CD14-positive monocyte (primary cell): Measurements from ENCODE around the gene MMP24. TPM values are rescaled to one million over a fixed set of nuclear protein-coding genes. Genes with fewer than 3 reads are reported as not detected.

ENCODE experiments used
- DNase-seq, 3 donors: peaks; one replicate each; pipeline ENCODE4 v3.0.0-alpha.2; 2011 to 2022
- H2AFZ ChIP-seq: 2 replicates; pipeline ENCODE4 v1.6.0; 2012; ENCODE audit warnings: mild to moderate bottlenecking, low read depth, low read length, inconsistent platforms; ENCODE audit not compliant: insufficient read depth, poor library complexity, severe bottlenecking
- H3K27ac ChIP-seq, 2 donors: 1 replicate in 1 of 2; 2 replicates in 1 of 2; pipeline ENCODE4 v1.5.1; 2012 to 2013; ENCODE audit warnings: low read length in 2 of 2, control low read depth in 1 of 2, inconsistent platforms in 1 of 2, low read depth in 1 of 2, mild to moderate bottlenecking in 1 of 2
- H3K27me3 ChIP-seq, 2 donors: one replicate each; pipeline versions ENCODE4 v1.6.0 to v1.6.1; 2011 to 2013; ENCODE audit warnings: low read length in 2 of 2; ENCODE audit not compliant: control insufficient read depth in 2 of 2, insufficient read depth in 2 of 2
- H3K36me3 ChIP-seq, 2 donors: replicated peaks in 1 of 2; 1 replicate in 1 of 2; 2 replicates in 1 of 2; pipeline versions ENCODE4 v1.5.1 to v1.6.1; 2012 to 2013; ENCODE audit warnings: low read length in 2 of 2, control low read depth in 1 of 2, inconsistent platforms in 1 of 2, mild to moderate bottlenecking in 1 of 2; ENCODE audit not compliant: insufficient read depth in 2 of 2, control insufficient read depth in 1 of 2
- H3K4me1 ChIP-seq, 2 donors: 1 replicate in 1 of 2; 2 replicates in 1 of 2; pipeline versions ENCODE4 v1.5.1 to v1.6.1; 2012 to 2013; ENCODE audit warnings: low read length in 2 of 2, control low read depth in 1 of 2, inconsistent platforms in 1 of 2, mild to moderate bottlenecking in 1 of 2, moderate library complexity in 1 of 2; ENCODE audit not compliant: insufficient read depth in 2 of 2, control insufficient read depth in 1 of 2
- H3K4me2 ChIP-seq: replicated peaks from 2 replicates; pipeline ENCODE3; 2012; ENCODE audit warnings: low read length, moderate library complexity, mild to moderate bottlenecking; ENCODE audit not compliant: poor library complexity, severe bottlenecking; ENCODE audit errors: extremely low read depth
- H3K4me3 ChIP-seq, 3 experiments: fragments of 200-600 bp in 1 of 3; sonication (generic) in 1 of 3; replicated peaks in 1 of 3; 1 replicate in 2 of 3; 2 replicates in 1 of 3; pipeline ENCODE4 v1.5.1; 2011 to 2013; ENCODE audit warnings: low read length in 3 of 3, mild to moderate bottlenecking in 3 of 3, control low read depth in 2 of 3, low read depth in 2 of 3, inconsistent platforms in 1 of 3, moderate library complexity in 1 of 3
- H3K79me2 ChIP-seq: 2 replicates; pipeline ENCODE4 v1.6.0; 2012; ENCODE audit warnings: mild to moderate bottlenecking, control low read depth, inconsistent platforms, low read length, moderate library complexity; ENCODE audit not compliant: insufficient read depth
- H3K9ac ChIP-seq: 2 replicates; pipeline ENCODE4 v1.6.0; 2017; ENCODE audit warnings: low read length, mild to moderate bottlenecking; ENCODE audit not compliant: insufficient read depth, poor library complexity, severe bottlenecking
- H3K9me3 ChIP-seq, 2 donors: replicated peaks in 1 of 2; 1 replicate in 1 of 2; 2 replicates in 1 of 2; pipeline versions ENCODE4 v1.5.1 to v1.6.1; 2012 to 2013; ENCODE audit warnings: low read length in 2 of 2, control low read depth in 1 of 2; ENCODE audit not compliant: control insufficient read depth in 1 of 2, insufficient read depth in 1 of 2
- H4K20me1 ChIP-seq: 2 replicates; pipeline ENCODE4 v1.6.0; 2012; ENCODE audit warnings: mild to moderate bottlenecking, low read length, control low read depth, moderate library complexity; ENCODE audit not compliant: insufficient read depth
- H3K27ac Mint-ChIP-seq, 7 donors: one replicate each; pipeline ENCODE4 v1.8.0; 2020; ENCODE audit warnings: mild to moderate bottlenecking in 7 of 7, mixed read lengths in 7 of 7, moderate library complexity in 6 of 7, inconsistent platforms in 2 of 7
- H3K27me3 Mint-ChIP-seq, 3 donors: one replicate each; pipeline ENCODE4 v1.8.0; 2021 to 2022; ENCODE audit warnings: low read depth in 3 of 3, mild to moderate bottlenecking in 3 of 3, mixed read lengths in 3 of 3, moderate library complexity in 3 of 3, inconsistent platforms in 1 of 3
- H3K36me3 Mint-ChIP-seq, 2 donors: one replicate each; pipeline ENCODE4 v1.8.0; 2020; ENCODE audit warnings: mixed read lengths in 2 of 2, inconsistent platforms in 1 of 2, mild to moderate bottlenecking in 1 of 2
- H3K4me1 Mint-ChIP-seq: one replicate; pipeline ENCODE4 v1.8.0; 2020; ENCODE audit warnings: mild to moderate bottlenecking, mixed read lengths
- H3K4me3 Mint-ChIP-seq, 2 donors: one replicate each; pipeline ENCODE4 v1.8.0; 2020; ENCODE audit warnings: mild to moderate bottlenecking in 2 of 2, mixed read lengths in 2 of 2, moderate library complexity in 1 of 2
- H3K9me3 Mint-ChIP-seq, 7 donors: one replicate each; pipeline ENCODE4 v1.8.0; 2020 to 2022; ENCODE audit warnings: mixed read lengths in 7 of 7, mild to moderate bottlenecking in 6 of 7, moderate library complexity in 6 of 7, inconsistent platforms in 2 of 7
- WGBS: methylation state at CpG from one replicate; pipeline ENCODE4 v1.1.5; 2013; ENCODE audit warnings: missing lambda C conversion rate; ENCODE audit not compliant: insufficient coverage; 5-methylcytosine and 5-hydroxymethylcytosine counted together
- intact Hi-C, 2 donors: fragments of 100-400 bp; cut with micrococcal nuclease; formaldehyde crosslinking; loops; one replicate each; pipeline versions ENCODE4 v1.15.0 to v1.15.1; 2023
- polyA plus RNA-seq, 3 donors: library from polyadenylated mRNA; depleted of rRNA in 1 of 3; unstranded in 2 of 3; stranded (reverse) in 1 of 3; fragments of 300-500 nt in 2 of 3; fragments of >200 nt in 1 of 3; fragmentation: Illumina TruSeq in 2 of 3; gene quantifications; 1 replicate in 2 of 3; 2 replicates in 1 of 3; pipeline ENCODE4 v1.2.3, GENCODE V29; 2012 to 2021
- TF ChIP-seq, protein P1 (sequence below): fragments of 200-600 bp; IDR thresholded peaks from one replicate; pipeline ENCODE4 v1.8.0; 2022; ENCODE audit warnings: antibody characterized with exemption, mild to moderate bottlenecking

Gene MMP24
- polyA plus RNA-seq, 3 donors, result 0.14 TPM; not detected in 2

- DNase-seq, result no peak
- intact Hi-C loops, result loop anchor here in 1 of 2 donors (10.0 kb wide), 1 partner anchor 131 kb away; the partner anchor contains the start of gene EDEM2
- Histone ChIP-seq H3K27ac (peak overlapping the region in 1 of 2 donors; percentile 97), H3K4me3 (no peak overlapping the region), H3K9ac (no peak overlapping the region), H3K4me2 (no peak overlapping the region), H3K36me3 (peaks cover 43 to 62% of the 10 kb centered on the region in 2 donors), H3K9me3 (no peaks in the 10 kb centered on the region), H4K20me1 (peaks cover 41% of the 10 kb centered on the region), H3K27me3 (no peaks in the 10 kb centered on the region), H3K79me2 (peaks cover 26% of the 10 kb centered on the region), H3K4me1 (peaks cover 14 to 22% of the 10 kb centered on the region in 2 donors), H2AFZ (no peak overlapping the region)
- TF ChIP-seq, protein P1, sequence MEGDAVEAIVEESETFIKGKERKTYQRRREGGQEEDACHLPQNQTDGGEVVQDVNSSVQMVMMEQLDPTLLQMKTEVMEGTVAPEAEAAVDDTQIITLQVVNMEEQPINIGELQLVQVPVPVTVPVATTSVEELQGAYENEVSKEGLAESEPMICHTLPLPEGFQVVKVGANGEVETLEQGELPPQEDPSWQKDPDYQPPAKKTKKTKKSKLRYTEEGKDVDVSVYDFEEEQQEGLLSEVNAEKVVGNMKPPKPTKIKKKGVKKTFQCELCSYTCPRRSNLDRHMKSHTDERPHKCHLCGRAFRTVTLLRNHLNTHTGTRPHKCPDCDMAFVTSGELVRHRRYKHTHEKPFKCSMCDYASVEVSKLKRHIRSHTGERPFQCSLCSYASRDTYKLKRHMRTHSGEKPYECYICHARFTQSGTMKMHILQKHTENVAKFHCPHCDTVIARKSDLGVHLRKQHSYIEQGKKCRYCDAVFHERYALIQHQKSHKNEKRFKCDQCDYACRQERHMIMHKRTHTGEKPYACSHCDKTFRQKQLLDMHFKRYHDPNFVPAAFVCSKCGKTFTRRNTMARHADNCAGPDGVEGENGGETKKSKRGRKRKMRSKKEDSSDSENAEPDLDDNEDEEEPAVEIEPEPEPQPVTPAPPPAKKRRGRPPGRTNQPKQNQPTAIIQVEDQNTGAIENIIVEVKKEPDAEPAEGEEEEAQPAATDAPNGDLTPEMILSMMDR, result no peak
- Mint-ChIP-seq H3K9me3 (peaks cover 0 to 1% (median 0%) of the 10 kb centered on the region in 7 donors), H3K27me3 (no peaks in the 10 kb centered on the region), H3K4me1 (peaks cover 15% of the 10 kb centered on the region), H3K27ac (peak overlapping the region in 1 of 7 donors; percentile 25), H3K4me3 (no peak overlapping the region), H3K36me3 (peaks cover 53 to 63% of the 10 kb centered on the region in 2 donors)
- WGBS, result 97% methylated on average over 11 of the region's 12 CpGs
Measured at GRCh38 chr20:35275741-35276251, 49.3 kb downstream of the MMP24 start.

GRCh38 chr20:35276408-35276807, 49.9 kb downstream of the MMP24 start:
- Histone ChIP-seq H3K4me1 (peaks cover 14 to 22% of the 10 kb centered on the region in 2 donors), H4K20me1 (peaks cover 41% of the 10 kb centered on the region), H3K36me3 (peaks cover 39 to 59% of the 10 kb centered on the region in 2 donors), H3K9ac (no peak overlapping the region), H3K4me2 (peak overlapping the region; percentile 98), H2AFZ (no peak overlapping the region), H3K79me2 (peaks cover 31% of the 10 kb centered on the region), H3K9me3 (no peaks in the 10 kb centered on the region), H3K27me3 (no peaks in the 10 kb centered on the region), H3K27ac (peak overlapping the region; percentile 62 to 97), H3K4me3 (peak overlapping the region in 1 of 3 experiments; percentile 94)
- intact Hi-C loops, result loop anchor here in 1 of 2 donors (10.0 kb wide), 1 partner anchor 132 kb away; the partner anchor contains the start of gene EDEM2
- peaks cover 0 to 1% (median 0%) of the 10 kb centered on the region in 7 donors for H3K9me3 Mint-ChIP-seq
- peak overlapping the region in 6 of 7 donors; percentile 42 to 99 (median 98) for H3K27ac Mint-ChIP-seq
- peaks cover 15% of the 10 kb centered on the region for H3K4me1 Mint-ChIP-seq
- 100% methylated on average over 2 of the region's 6 CpGs for WGBS
- DNase-seq, result no peak
- no peaks in the 10 kb centered on the region for H3K27me3 Mint-ChIP-seq
- TF ChIP-seq, protein P1, result no peak
- H3K4me3 Mint-ChIP-seq, result no peak overlapping the region
- H3K36me3 Mint-ChIP-seq, result peaks cover 47 to 58% of the 10 kb centered on the region in 2 donors
